HG03457 (cell line): ENCODE data around the gene BEND5.

Source experiments
- ATAC-seq: cut with Tn5 transposase; IDR thresholded peaks from one replicate; pipeline ENCODE4 v1.9.1; 2021; ENCODE audit warnings: moderate number of reproducible peaks; ENCODE audit not compliant: unreplicated experiment

BEND5 gene

GRCh38 chr1:48725341-48726046 is 51.2 kb downstream of the BEND5 start:
- ATAC-seq = no peak

- no peak for ATAC-seq
Observed at GRCh38 chr1:48720929-48721328, 55.8 kb downstream of the BEND5 start.

GRCh38 chr1:48718705-48719104 is 58.0 kb downstream of the BEND5 start:
- ATAC-seq = no peak

DNA sequence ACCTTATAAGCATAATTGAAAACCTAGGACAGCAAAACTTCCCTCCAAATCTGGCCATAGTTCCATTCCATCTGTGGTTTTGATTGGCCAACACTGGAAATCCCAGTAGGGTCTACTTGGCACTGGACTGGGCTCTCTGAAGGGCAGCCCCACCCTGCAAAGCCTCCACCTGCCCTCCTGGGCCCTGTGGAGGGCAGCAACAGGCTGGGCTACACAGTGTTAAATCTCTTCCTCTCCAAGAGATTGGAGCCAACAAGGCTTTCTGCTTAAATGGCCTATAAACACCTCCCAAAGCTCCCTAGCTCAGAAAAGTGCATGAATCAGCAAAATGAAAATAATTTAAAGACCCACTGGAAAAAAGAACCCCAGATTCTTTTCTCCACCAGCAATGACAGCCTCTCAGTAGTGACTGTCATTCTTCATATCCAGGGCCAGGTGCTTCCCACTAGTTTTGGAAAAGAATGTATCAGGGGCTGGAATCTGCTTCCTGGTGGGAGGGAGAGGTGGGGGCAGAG is 58.5 kb downstream of the BEND5 start:
- no peak for ATAC-seq

- ATAC-seq = no peak
Observed at GRCh38 chr1:48717082-48717481, 59.6 kb downstream of the BEND5 start.

GRCh38 chr1:48715921-48716320 is 60.8 kb downstream of the BEND5 start:
- no peak for ATAC-seq

GRCh38 chr1:48710915-48711314 is 65.8 kb downstream of the BEND5 start:
- no peak for ATAC-seq

DNA sequence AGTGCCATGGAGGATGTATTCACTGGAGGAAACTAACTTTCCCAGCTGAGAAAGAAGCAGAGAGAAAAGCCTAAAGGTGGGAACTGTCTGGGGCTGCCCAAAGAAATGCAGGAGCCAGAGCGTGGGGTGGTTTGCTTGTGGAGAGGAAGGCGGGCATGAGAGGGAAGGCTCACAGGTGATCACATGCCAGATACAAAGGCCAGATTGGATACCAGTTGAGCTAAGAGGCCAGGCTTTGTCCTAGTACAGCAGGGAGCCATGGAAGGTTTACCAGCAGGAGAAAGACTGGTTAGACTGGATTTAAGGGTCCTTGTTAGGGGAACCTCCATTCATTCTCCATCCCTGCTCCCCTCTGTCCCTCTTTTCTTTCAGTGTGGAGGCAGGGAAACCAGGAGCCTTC is 66.4 kb downstream of the BEND5 start:
- ATAC-seq = no peak

DNA sequence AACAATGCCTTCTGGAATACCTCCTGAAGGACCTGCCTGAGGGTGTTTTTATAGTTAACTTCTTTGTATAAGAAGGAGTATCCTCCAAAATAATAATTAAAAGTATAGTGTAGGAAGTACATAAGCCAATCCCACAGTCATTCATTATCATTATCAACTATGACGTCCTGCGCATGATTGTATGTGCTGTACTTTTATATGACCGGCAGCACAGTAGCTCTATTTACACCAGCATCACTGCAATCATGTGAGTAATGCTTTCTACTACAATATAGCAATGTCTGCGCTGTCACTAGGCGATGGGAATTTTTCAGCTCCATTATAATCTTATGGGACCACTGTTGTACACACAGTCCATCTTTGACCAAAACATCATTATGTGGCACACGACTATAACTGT is 72.0 kb downstream of the BEND5 start:
- no peak for ATAC-seq

GRCh38 chr1:48701445-48701844 is 75.2 kb downstream of the BEND5 start:
- ATAC-seq = no peak

GRCh38 chr1:48697066-48697707 is 79.5 kb downstream of the BEND5 start:
- no peak for ATAC-seq

DNA sequence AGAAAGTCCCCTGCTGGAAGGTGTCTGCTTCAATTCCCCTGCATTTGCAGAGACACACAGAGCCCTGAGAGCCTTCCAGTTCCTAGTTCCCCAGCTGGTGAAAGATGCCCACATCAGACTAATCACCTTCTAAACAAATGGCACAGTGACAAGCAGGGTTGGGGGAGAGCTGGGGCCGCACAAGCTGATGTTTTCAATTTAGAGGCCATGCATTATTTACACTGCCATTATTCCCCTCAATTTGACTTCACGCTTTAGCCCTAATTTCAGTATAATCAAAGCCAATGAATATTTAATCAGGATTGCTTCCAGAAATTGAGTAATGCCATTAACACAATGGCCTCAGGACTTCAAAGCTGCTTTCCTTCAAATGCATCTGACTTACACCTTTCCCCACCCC is 81.5 kb downstream of the BEND5 start:
- ATAC-seq = no peak

DNA sequence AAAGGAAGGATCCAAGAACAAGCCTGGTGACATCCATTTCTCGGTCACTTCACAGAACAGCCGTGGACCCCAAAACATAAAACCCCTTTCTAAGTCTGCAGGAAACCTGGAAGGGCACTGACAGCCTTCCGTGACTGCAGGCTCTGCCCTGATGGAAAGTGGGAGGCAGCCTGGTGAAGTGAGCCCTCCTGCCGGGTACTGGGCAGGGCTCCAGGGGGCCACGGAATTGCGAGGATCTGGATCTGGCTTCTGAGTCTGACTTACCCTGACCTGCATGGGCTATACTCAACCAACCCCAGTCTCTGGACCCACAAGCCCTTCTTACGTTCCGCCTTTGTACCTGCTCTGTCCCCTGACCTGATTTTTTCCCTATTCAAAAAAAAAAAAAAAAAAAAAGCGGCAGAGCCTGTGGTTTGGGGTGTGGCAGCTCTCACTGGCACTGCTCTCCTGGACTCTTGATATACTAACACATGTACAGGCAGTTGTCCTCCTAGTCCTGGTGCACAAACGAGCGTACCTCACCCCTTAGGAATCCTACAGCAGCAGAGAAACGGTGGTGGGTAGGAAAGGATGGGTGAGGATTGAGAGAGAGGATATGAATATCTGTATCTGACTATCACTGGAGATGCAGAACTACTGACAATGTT is 82.9 kb downstream of the BEND5 start:
- ATAC-seq = no peak

GRCh38 chr1:48693180-48693579 is 83.5 kb downstream of the BEND5 start:
- ATAC-seq = no peak

DNA sequence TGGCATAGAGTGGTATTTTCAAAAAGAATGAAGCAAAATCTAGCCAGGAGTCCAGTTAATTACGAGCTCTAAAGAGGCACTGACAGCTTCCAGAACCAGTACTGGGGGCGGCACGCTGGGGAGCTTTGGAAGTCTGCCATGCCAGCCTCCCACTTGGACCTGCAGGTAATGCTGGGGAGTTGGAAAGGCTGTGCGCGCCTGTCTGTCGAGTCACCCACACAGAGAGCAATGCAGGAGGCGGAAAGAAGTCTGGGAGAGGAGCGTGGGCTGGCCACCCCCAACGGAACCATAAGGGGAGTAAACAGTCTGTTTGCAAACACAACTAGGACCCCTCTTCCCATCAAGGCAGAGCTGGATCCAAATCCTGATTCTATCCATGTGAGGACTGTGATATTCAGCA is 84.5 kb downstream of the BEND5 start:
- ATAC-seq = no peak

- ATAC-seq = peak; percentile 62
Observed at GRCh38 chr1:48691429-48692001, 85.2 kb downstream of the BEND5 start.

GRCh38 chr1:48688102-48688760 is 88.5 kb downstream of the BEND5 start:
- no peak for ATAC-seq

GRCh38 chr1:48687282-48688045 is 89.2 kb downstream of the BEND5 start:
- no peak for ATAC-seq

DNA sequence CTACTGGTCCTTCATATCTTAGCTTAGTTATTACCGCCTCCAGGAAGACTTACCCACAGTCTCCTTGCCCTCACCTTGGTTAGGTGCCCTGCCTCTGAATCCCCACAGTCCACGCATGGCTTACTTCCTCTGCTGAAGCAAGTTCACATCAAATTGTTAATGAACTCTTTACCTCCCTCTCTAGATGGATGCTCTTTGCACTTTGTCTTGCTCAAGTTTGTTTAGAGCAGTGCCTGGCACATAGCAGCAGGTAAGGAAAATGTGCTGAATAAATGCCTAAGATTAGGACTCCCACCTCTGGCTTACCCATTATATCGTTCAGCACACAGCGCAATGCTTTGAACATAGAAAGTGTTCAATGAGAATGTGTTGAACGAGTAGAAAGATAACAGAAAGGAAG is 90.5 kb downstream of the BEND5 start:
- ATAC-seq = no peak

GRCh38 chr1:48684381-48684780 is 92.3 kb downstream of the BEND5 start:
- no peak for ATAC-seq
